HepG2 (cell line): ENCODE measurements around the gene ARMCX4. TPM values are rescaled to one million over a fixed set of nuclear protein-coding genes. Genes with fewer than 3 reads are reported as not detected.

Experiments
- ATAC-seq: fragments of 200-7000 bp; cut with Tn5 transposase; 3 replicates; pipeline ENCODE4 v1.9.1; 2020; ENCODE audit warnings: mild to moderate bottlenecking, moderate library complexity
- BruUV-seq: library from RNA; stranded (reverse); fragments of 400-500 nt; replicated peaks from 2 replicates; lab custom pipeline; 2021; lab: Mats Ljungman, UMichigan
- CTCF ChIA-PET: fragments of 300-600 bp; formaldehyde crosslinking; extraction: SDS; loops from one replicate; lab custom pipeline; 2021; ENCODE audit warnings: low total read pairs, inconsistent platforms, low intra/inter-chr PET ratio; lab: Yijun Ruan, JAX
- POLR2A ChIA-PET: fragments of 350-600 bp; sonication (Branson Sonifier 250); formaldehyde crosslinking; loops from one replicate; lab custom pipeline; 2020; ENCODE audit warnings: antibody characterized with exemption, inconsistent platforms; lab: Yijun Ruan, JAX
- DNase-seq: peaks from one replicate; pipeline ENCODE4 v3.0.0-alpha.2; 2015; ENCODE audit warnings: low spot score
- FAIRE-seq: peaks from 3 replicates; lab custom pipeline; 2011; peaks lifted over from hg19 to GRCh38; lab: Jason Lieb, UNC
- H2AFZ ChIP-seq: one replicate; pipeline ENCODE4 v1.6.1; 2011; ENCODE audit warnings: low read length, inconsistent platforms
- H3K27ac ChIP-seq: fragments of 300-600 bp; 3 replicates; pipeline ENCODE4 v1.8.0; 2011; ENCODE audit warnings: mixed run types, mild to moderate bottlenecking, mixed read lengths, low read length, inconsistent platforms; ENCODE audit not compliant: insufficient read depth; ENCODE audit errors: extremely low read length
- H3K27me3 ChIP-seq, 2 experiments: fragments of 200-600 bp in 1 of 2; 2 replicates in 1 of 2; 3 replicates in 1 of 2; pipeline versions ENCODE4 v1.6.0 to v1.8.0; 2011; ENCODE audit warnings: low read length in 2 of 2, mild to moderate bottlenecking in 2 of 2, moderate library complexity in 2 of 2, inconsistent platforms in 1 of 2; ENCODE audit not compliant: insufficient read depth in 2 of 2, control insufficient read depth in 1 of 2
- H3K36me3 ChIP-seq, 2 experiments: fragments of 200-600 bp in 1 of 2; replicated peaks in 1 of 2; 2 replicates in 1 of 2; 3 replicates in 1 of 2; pipeline versions ENCODE4 v1.5.1 to v1.8.0; 2011; ENCODE audit warnings: low read length in 2 of 2, inconsistent platforms in 1 of 2; ENCODE audit not compliant: insufficient read depth in 2 of 2, control insufficient read depth in 1 of 2
- H3K4me1 ChIP-seq: 2 replicates; pipeline ENCODE4 v1.5.1; 2012; ENCODE audit warnings: low read length, inconsistent platforms; ENCODE audit not compliant: insufficient read depth
- H3K4me2 ChIP-seq: 2 replicates; pipeline ENCODE4 v1.6.0; 2011; ENCODE audit warnings: low read depth, low read length, inconsistent platforms
- H3K4me3 ChIP-seq, 3 experiments: fragments of 200-600 bp in 1 of 3; sonication (generic), shearing (Covaris generic) in 1 of 3; replicated peaks in 1 of 3; 2 replicates each; pipeline ENCODE4 v1.5.1; 2011 to 2016; ENCODE audit warnings: low read length in 3 of 3, inconsistent platforms in 2 of 3, low read depth in 2 of 3, mild to moderate bottlenecking in 2 of 3, control low read depth in 1 of 3, mixed read lengths in 1 of 3; ENCODE audit not compliant: insufficient read depth in 1 of 3
- H3K79me2 ChIP-seq: one replicate; pipeline ENCODE4 v1.6.1; 2011; ENCODE audit warnings: low read length, inconsistent platforms; ENCODE audit not compliant: insufficient read depth
- H3K9ac ChIP-seq: 2 replicates; pipeline ENCODE4 v1.6.0; 2011; ENCODE audit warnings: mild to moderate bottlenecking, low read depth, low read length, inconsistent platforms; ENCODE audit not compliant: insufficient read depth
- H3K9me3 ChIP-seq: 2 replicates; pipeline ENCODE4 v1.5.1; 2012; ENCODE audit warnings: mild to moderate bottlenecking, low read length
- H4K20me1 ChIP-seq: 2 replicates; pipeline ENCODE4 v1.6.0; 2011; ENCODE audit warnings: inconsistent platforms, mild to moderate bottlenecking, low read length, moderate library complexity; ENCODE audit not compliant: insufficient read depth
- ATM ChIP-seq: fragments of 450-650 bp; IDR thresholded peaks from 2 replicates; pipeline ENCODE4 v1.7.1; 2017; ENCODE audit warnings: mild to moderate bottlenecking, borderline replicate concordance
- CENPX ChIP-seq: sonication (generic); formaldehyde crosslinking; IDR thresholded peaks from 2 replicates; pipeline ENCODE4 v1.9.0; 2021; ENCODE audit warnings: mild to moderate bottlenecking, missing genetic modification reagents, moderate library complexity
- CTCF ChIP-seq: sonication (generic); formaldehyde crosslinking; IDR thresholded peaks from 2 replicates; pipeline ENCODE4 v1.5.0; 2020; ENCODE audit warnings: mild to moderate bottlenecking, missing genetic modification reagents, moderate library complexity
- FOXC1 ChIP-seq: sonication (generic); formaldehyde crosslinking; IDR thresholded peaks from 2 replicates; pipeline ENCODE4 v1.8.0; 2022; ENCODE audit warnings: mild to moderate bottlenecking, missing genetic modification reagents, borderline replicate concordance
- HNF1B ChIP-seq: sonication (generic); formaldehyde crosslinking; IDR thresholded peaks from 2 replicates; pipeline ENCODE4 v1.5.1; 2020; ENCODE audit warnings: mild to moderate bottlenecking, moderate library complexity, missing genetic modification reagents
- SMC3 ChIP-seq: IDR thresholded peaks from 2 replicates; pipeline ENCODE4 v1.6.1; 2011; ENCODE audit warnings: low read length, improper control_type of control experiment
- STAG1 ChIP-seq: sonication (generic); formaldehyde crosslinking; IDR thresholded peaks from 2 replicates; pipeline ENCODE4 v1.4.0; 2020; ENCODE audit warnings: missing genetic modification reagents
- SUZ12 ChIP-seq: fragments of 150-350 bp; IDR thresholded peaks from 2 replicates; pipeline ENCODE4 v1.6.1; 2014; ENCODE audit warnings: low read depth, low read length
- TEAD2 ChIP-seq: sonication (generic); formaldehyde crosslinking; IDR thresholded peaks from 2 replicates; pipeline ENCODE4 v1.9.0; 2021; ENCODE audit warnings: missing genetic modification reagents
- THYN1 ChIP-seq: sonication (generic); formaldehyde crosslinking; IDR thresholded peaks from 2 replicates; pipeline ENCODE4 v1.8.1; 2023; ENCODE audit warnings: low read depth, mild to moderate bottlenecking, moderate library complexity, missing genetic modification reagents, borderline replicate concordance
- TIGD3 ChIP-seq: sonication (generic); formaldehyde crosslinking; IDR thresholded peaks from 2 replicates; pipeline ENCODE4 v1.5.1; 2020; ENCODE audit warnings: mild to moderate bottlenecking, missing genetic modification reagents, borderline replicate concordance
- ZNF318 ChIP-seq: sonication (generic); formaldehyde crosslinking; IDR thresholded peaks from 2 replicates; pipeline ENCODE4 v1.4.0; 2020; ENCODE audit warnings: mild to moderate bottlenecking, missing genetic modification reagents
- WGBS: methylation state at CpG from one replicate; pipeline ENCODE4 v1.1.6; 2017; ENCODE audit warnings: low lambda C conversion rate; 5-methylcytosine and 5-hydroxymethylcytosine counted together
- in situ Hi-C: cut with HindIII; loops from 2 replicates; pipeline ENCODE4 v1.10.0; 2017; ENCODE audit warnings: low pct_unique_long_range_greater_than_20kb; ENCODE audit not compliant: extremely low pct_ligation_motif_present
- intact Hi-C: fragments of 100-400 bp; cut with micrococcal nuclease; formaldehyde crosslinking; loops from one replicate; pipeline ENCODE4 v1.10.0; 2022; ENCODE audit not compliant: unreplicated experiment
- polyA plus RNA-seq, 8 experiments: library from polyadenylated mRNA; depleted of rRNA in 3 of 8; stranded (reverse) in 7 of 8; unstranded in 1 of 8; fragments of >200 nt; fragmentation: Illumina TruSeq in 4 of 8; extraction: Trizol in 4 of 8; gene quantifications; 2 replicates each; pipeline versions ENCODE4 v1.2.1 to v1.2.3, GENCODE V29; 2011 to 2016; ENCODE audit warnings: low read depth in 4 of 8, missing spikeins in 1 of 8, mixed read lengths in 1 of 8; ENCODE audit not compliant: insufficient read depth in 1 of 8
- total RNA-seq, 5 experiments: library from RNA; depleted of rRNA; stranded (reverse); fragments of >200 nt; fragmentation: Illumina TruSeq; extraction: Trizol; gene quantifications; 2 replicates each; pipeline ENCODE4 v1.2.3, GENCODE V29; 2016; ENCODE audit warnings: low read depth in 1 of 5

The ARMCX4 gene
- total and polyA plus RNA-seq, 2 of the 13 experiments (the other 11 are each of a cell fraction or from before 2014, with no cell fraction given), result not detected

- H3K36me3 ChIP-seq, result no peaks in the 10 kb centered on the region
- FAIRE-seq, result peak; percentile 76
- H4K20me1 ChIP-seq, result no peaks in the 10 kb centered on the region
- no peak overlapping the region for H3K9ac ChIP-seq
- POLR2A ChIA-PET, result no interaction called here
- intact Hi-C loops, result no loop called here
- H3K27ac ChIP-seq, result no peak overlapping the region
- WGBS, result 4% methylated on average over 3 of the region's 3 CpGs
- no peaks in the 10 kb centered on the region for H3K9me3 ChIP-seq
- no peak overlapping the region for H3K4me3 ChIP-seq
- no peaks in the 10 kb centered on the region for H3K79me2 ChIP-seq
- H3K4me2 ChIP-seq, result no peak overlapping the region
- TF ChIP-seq TIGD3 (CRISPR knock-in tag), result no peak
- no peak for TF ChIP-seq FOXC1 (CRISPR knock-in tag)
- TF ChIP-seq HNF1B, result no peak
- TF ChIP-seq ZNF318 (CRISPR knock-in tag), result no peak
- peak; percentile 26 for TF ChIP-seq STAG1
- TF ChIP-seq THYN1 (CRISPR knock-in tag), result no peak
- TF ChIP-seq TEAD2 (CRISPR knock-in tag), result no peak
- 0 out of 2 replicates have a peak, but pooled peaks have one; percentile 17 for TF ChIP-seq SMC3
- peak; percentile 46 for TF ChIP-seq CTCF (CRISPR knock-in tag)
- no peak for TF ChIP-seq ATM
- TF ChIP-seq CENPX (CRISPR knock-in tag), result no peak
- no peak for TF ChIP-seq SUZ12
- TF ChIP-seq, all 625 proteins: peak for 3
- CTCF ChIA-PET, result interaction anchor here (0.6 kb wide), 1 partner anchor 1714 kb away, joined by 3 read pairs; no protein-coding TSS in a partner anchor
- DNase-seq (peak; percentile 10), ATAC-seq (peak; percentile 80)
- Histone ChIP-seq H3K27me3 (no peaks in the 10 kb centered on the region), H3K4me1 (no peaks in the 10 kb centered on the region), H2AFZ (no peak overlapping the region)
- in situ Hi-C loops, result no loop called here
- no TSS peak for BruUV-seq
Observed at GRCh38 chrX:101462892-101463291, 22.4 kb upstream of the ARMCX4 start.
